Liver (tissue), 9 donors: ENCODE data around the gene ANKRD6. TPM values are rescaled to one million over a fixed set of nuclear protein-coding genes. Genes with fewer than 3 reads are reported as not detected.

ENCODE experiments used
- DNase-seq: peaks from one replicate; pipeline ENCODE4 v3.0.0-alpha.2; 2017; ENCODE audit warnings: low spot score
- H3K27ac ChIP-seq, 2 donors: one replicate each; pipeline ENCODE4 v1.7.0; 2013; ENCODE audit warnings: inconsistent platforms in 2 of 2, low read length in 2 of 2, control low read depth in 1 of 2, low read depth in 1 of 2, mild to moderate bottlenecking in 1 of 2
- H3K27me3 ChIP-seq, 4 donors: one replicate each; pipeline versions ENCODE4 v1.6.1 to v1.7.0; 2013; ENCODE audit warnings: low read length in 3 of 4, inconsistent platforms in 1 of 4, mild to moderate bottlenecking in 1 of 4, moderate library complexity in 1 of 4; ENCODE audit not compliant: control insufficient read depth in 4 of 4, insufficient read depth in 4 of 4
- H3K36me3 ChIP-seq, 4 donors: one replicate each; pipeline versions ENCODE4 v1.6.1 to v1.7.0; 2013; ENCODE audit warnings: low read length in 3 of 4, mild to moderate bottlenecking in 3 of 4, low read depth in 1 of 4, moderate library complexity in 1 of 4; ENCODE audit not compliant: control insufficient read depth in 4 of 4, insufficient read depth in 3 of 4
- H3K4me1 ChIP-seq, 4 donors: one replicate each; pipeline versions ENCODE4 v1.6.1 to v1.7.0; 2013; ENCODE audit warnings: low read length in 3 of 4, mild to moderate bottlenecking in 3 of 4, moderate library complexity in 1 of 4; ENCODE audit not compliant: control insufficient read depth in 4 of 4, insufficient read depth in 4 of 4
- H3K4me3 ChIP-seq, 3 donors: one replicate each; pipeline versions ENCODE4 v1.6.1 to v1.7.0; 2013; ENCODE audit warnings: low read length in 3 of 3, control low read depth in 1 of 3, low read depth in 1 of 3, mild to moderate bottlenecking in 1 of 3
- H3K9ac ChIP-seq, 2 donors: one replicate each; pipeline ENCODE4 v1.7.0; 2013; ENCODE audit warnings: low read length in 2 of 2, mild to moderate bottlenecking in 2 of 2, moderate library complexity in 2 of 2, control low read depth in 1 of 2, low read depth in 1 of 2
- H3K9me3 ChIP-seq, 4 donors: one replicate each; pipeline versions ENCODE4 v1.6.1 to v1.7.0; 2013; ENCODE audit warnings: low read length in 3 of 4; ENCODE audit not compliant: control insufficient read depth in 4 of 4
- EGR1 ChIP-seq, 2 donors: IDR thresholded peaks; 2 replicates each; pipeline ENCODE4 v1.6.1; 2016 to 2018; ENCODE audit warnings: antibody characterized with exemption in 2 of 2, low read depth in 2 of 2
- FOXA1 ChIP-seq: IDR thresholded peaks from 2 replicates; pipeline ENCODE4 v1.6.1; 2016; ENCODE audit warnings: antibody characterized with exemption
- FOXA2 ChIP-seq: IDR thresholded peaks from 2 replicates; pipeline ENCODE4 v1.6.1; 2016; ENCODE audit warnings: antibody characterized with exemption
- GABPA ChIP-seq, 2 donors: IDR thresholded peaks in 1 of 2; conservative IDR thresholded peaks in 1 of 2; 2 replicates each; pipeline ENCODE4 v1.6.1; 2016; ENCODE audit warnings: antibody characterized with exemption in 2 of 2, mild to moderate bottlenecking in 1 of 2, moderate library complexity in 1 of 2
- HNF4A ChIP-seq, 2 donors: conservative IDR thresholded peaks; 2 replicates each; pipeline ENCODE4 v1.6.1; 2016; ENCODE audit warnings: antibody characterized with exemption in 2 of 2, mild to moderate bottlenecking in 2 of 2
- HNF4G ChIP-seq: IDR thresholded peaks from 2 replicates; pipeline ENCODE4 v1.6.1; 2016; ENCODE audit warnings: antibody characterized with exemption
- JUND ChIP-seq, 2 donors: IDR thresholded peaks; 2 replicates each; pipeline ENCODE4 v1.6.1; 2016; ENCODE audit warnings: antibody characterized with exemption in 2 of 2
- NR2F2 ChIP-seq: IDR thresholded peaks from 2 replicates; pipeline ENCODE4 v1.6.1; 2016; ENCODE audit warnings: antibody characterized with exemption
- RAD21 ChIP-seq, 2 donors: IDR thresholded peaks; 2 replicates each; pipeline ENCODE4 v1.6.1; 2016; ENCODE audit warnings: antibody characterized with exemption in 2 of 2, mild to moderate bottlenecking in 2 of 2
- RXRA ChIP-seq, 2 donors: IDR thresholded peaks; 2 replicates each; pipeline ENCODE4 v1.6.1; 2017 to 2018; ENCODE audit warnings: antibody characterized with exemption in 2 of 2, mild to moderate bottlenecking in 1 of 2
- SP1 ChIP-seq: IDR thresholded peaks from 2 replicates; pipeline ENCODE4 v1.6.1; 2018; ENCODE audit warnings: antibody characterized with exemption, mild to moderate bottlenecking
- TAF1 ChIP-seq: conservative IDR thresholded peaks from 2 replicates; pipeline ENCODE4 v1.6.1; 2016; ENCODE audit warnings: antibody characterized with exemption, mild to moderate bottlenecking
- YY1 ChIP-seq: IDR thresholded peaks from 2 replicates; pipeline ENCODE4 v1.6.1; 2016; ENCODE audit warnings: antibody characterized with exemption, mild to moderate bottlenecking
- WGBS: extraction: QIAGEN DNeasy Blood & Tissue Kit; methylation state at CpG from one replicate; pipeline ENCODE4 v1.1.7; 2013; 5-methylcytosine and 5-hydroxymethylcytosine counted together
- polyA plus RNA-seq, 2 donors: library from polyadenylated mRNA; stranded (reverse) in 1 of 2; unstranded in 1 of 2; fragments of 200-250 nt in 1 of 2; fragments of >200 nt in 1 of 2; fragmentation: Nextera tagmentation in 1 of 2; extraction: Ambion mirVana in 1 of 2; gene quantifications; one replicate each; pipeline versions ENCODE4 v1.2.1 to v1.2.3, GENCODE V29; 2013 to 2015
- total RNA-seq, 2 donors: library from RNA; depleted of rRNA; stranded (reverse); fragments of >200 nt; gene quantifications; one replicate each; pipeline ENCODE4 v1.2.3, GENCODE V29; 2014
- TF ChIP-seq, protein P1 (sequence below): IDR thresholded peaks from 2 replicates; pipeline ENCODE4 v1.6.1; 2016; ENCODE audit warnings: antibody characterized with exemption
- TF ChIP-seq, protein P2 (sequence below): IDR thresholded peaks from 2 replicates; pipeline ENCODE4 v1.6.1; 2016; ENCODE audit warnings: antibody characterized with exemption, mild to moderate bottlenecking
- TF ChIP-seq, protein P3 (sequence below): fragments of 150-350 bp; IDR thresholded peaks from 2 replicates; pipeline ENCODE4 v1.5.1; 2017; ENCODE audit warnings: improper control_type of control experiment, low read depth, low read length; ENCODE audit not compliant: missing input control
- TF ChIP-seq, protein P4 (sequence below): IDR thresholded peaks from 2 replicates; pipeline ENCODE4 v1.6.1; 2016; ENCODE audit warnings: antibody characterized with exemption
- TF ChIP-seq, protein P5 (sequence below): IDR thresholded peaks from 2 replicates; pipeline ENCODE4 v1.6.1; 2016; ENCODE audit warnings: antibody characterized with exemption
- donor health status: healthy.
- donor health status: healthy.
- donor health status: healthy.
- donor health status: healthy.
- donor health status: healthy.

The ANKRD6 gene
- total and polyA plus RNA-seq, 4 donors, result 2.9 to 9.2 (median 3.8) TPM

DNA sequence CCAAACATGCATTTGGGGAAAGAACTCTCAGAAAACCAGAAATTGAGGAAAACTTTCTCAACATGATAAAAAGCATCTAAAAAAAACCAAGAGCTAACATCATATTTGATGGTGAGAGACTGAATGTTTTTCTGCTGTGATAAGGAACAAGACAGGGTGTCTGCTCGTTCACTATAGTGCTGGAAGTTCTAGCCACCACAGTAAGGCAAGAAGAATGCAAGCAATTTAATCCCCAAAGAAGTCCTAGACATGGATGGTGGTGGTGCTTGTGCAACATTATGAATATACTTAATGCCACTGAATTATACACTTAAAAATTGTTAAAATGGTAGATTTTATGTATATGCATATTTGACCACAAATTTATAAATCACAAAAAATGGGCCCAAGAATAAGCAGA is 152.2 kb downstream of the ANKRD6 start:
- Histone ChIP-seq H3K9me3 (no peaks in the 10 kb centered on the region), H3K4me1 (no peaks in the 10 kb centered on the region)
- 87% methylated on average over 1 of the region's 1 CpG for WGBS

More for the DNA sequence above, 152.2 kb downstream of the ANKRD6 start:
- Histone ChIP-seq H3K27me3 (no peaks in the 10 kb centered on the region), H3K9ac (no peak overlapping the region), H3K4me3 (no peak overlapping the region), H3K36me3 (no peaks in the 10 kb centered on the region), H3K27ac (no peak overlapping the region)
- DNase-seq, result no peak
- TF ChIP-seq HNF4A (conservative IDR thresholded peaks at IDR 0.05) (no peak), FOXA2 (no peak), HNF4G (no peak), TAF1 (no peak), FOXA1 (no peak), JUND (IDR thresholded peaks at IDR 0.05) (no peak), RXRA (IDR thresholded peaks at IDR 0.05) (no peak), EGR1 (IDR thresholded peaks at IDR 0.05; ENCODE audit: low read depth in 2 of 2) (no peak), YY1 (no peak), RAD21 (IDR thresholded peaks at IDR 0.05) (no peak), GABPA (IDR thresholded peaks at IDR 0.05 in 1 of 2, conservative IDR thresholded peaks at IDR 0.05 in 1 of 2) (no peak), NR2F2 (no peak), SP1 (no peak)
- TF ChIP-seq, protein P1, sequence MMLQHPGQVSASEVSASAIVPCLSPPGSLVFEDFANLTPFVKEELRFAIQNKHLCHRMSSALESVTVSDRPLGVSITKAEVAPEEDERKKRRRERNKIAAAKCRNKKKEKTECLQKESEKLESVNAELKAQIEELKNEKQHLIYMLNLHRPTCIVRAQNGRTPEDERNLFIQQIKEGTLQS, result no peak
- TF ChIP-seq, protein P2, sequence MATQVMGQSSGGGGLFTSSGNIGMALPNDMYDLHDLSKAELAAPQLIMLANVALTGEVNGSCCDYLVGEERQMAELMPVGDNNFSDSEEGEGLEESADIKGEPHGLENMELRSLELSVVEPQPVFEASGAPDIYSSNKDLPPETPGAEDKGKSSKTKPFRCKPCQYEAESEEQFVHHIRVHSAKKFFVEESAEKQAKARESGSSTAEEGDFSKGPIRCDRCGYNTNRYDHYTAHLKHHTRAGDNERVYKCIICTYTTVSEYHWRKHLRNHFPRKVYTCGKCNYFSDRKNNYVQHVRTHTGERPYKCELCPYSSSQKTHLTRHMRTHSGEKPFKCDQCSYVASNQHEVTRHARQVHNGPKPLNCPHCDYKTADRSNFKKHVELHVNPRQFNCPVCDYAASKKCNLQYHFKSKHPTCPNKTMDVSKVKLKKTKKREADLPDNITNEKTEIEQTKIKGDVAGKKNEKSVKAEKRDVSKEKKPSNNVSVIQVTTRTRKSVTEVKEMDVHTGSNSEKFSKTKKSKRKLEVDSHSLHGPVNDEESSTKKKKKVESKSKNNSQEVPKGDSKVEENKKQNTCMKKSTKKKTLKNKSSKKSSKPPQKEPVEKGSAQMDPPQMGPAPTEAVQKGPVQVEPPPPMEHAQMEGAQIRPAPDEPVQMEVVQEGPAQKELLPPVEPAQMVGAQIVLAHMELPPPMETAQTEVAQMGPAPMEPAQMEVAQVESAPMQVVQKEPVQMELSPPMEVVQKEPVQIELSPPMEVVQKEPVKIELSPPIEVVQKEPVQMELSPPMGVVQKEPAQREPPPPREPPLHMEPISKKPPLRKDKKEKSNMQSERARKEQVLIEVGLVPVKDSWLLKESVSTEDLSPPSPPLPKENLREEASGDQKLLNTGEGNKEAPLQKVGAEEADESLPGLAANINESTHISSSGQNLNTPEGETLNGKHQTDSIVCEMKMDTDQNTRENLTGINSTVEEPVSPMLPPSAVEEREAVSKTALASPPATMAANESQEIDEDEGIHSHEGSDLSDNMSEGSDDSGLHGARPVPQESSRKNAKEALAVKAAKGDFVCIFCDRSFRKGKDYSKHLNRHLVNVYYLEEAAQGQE, result no peak
- TF ChIP-seq, protein P3, sequence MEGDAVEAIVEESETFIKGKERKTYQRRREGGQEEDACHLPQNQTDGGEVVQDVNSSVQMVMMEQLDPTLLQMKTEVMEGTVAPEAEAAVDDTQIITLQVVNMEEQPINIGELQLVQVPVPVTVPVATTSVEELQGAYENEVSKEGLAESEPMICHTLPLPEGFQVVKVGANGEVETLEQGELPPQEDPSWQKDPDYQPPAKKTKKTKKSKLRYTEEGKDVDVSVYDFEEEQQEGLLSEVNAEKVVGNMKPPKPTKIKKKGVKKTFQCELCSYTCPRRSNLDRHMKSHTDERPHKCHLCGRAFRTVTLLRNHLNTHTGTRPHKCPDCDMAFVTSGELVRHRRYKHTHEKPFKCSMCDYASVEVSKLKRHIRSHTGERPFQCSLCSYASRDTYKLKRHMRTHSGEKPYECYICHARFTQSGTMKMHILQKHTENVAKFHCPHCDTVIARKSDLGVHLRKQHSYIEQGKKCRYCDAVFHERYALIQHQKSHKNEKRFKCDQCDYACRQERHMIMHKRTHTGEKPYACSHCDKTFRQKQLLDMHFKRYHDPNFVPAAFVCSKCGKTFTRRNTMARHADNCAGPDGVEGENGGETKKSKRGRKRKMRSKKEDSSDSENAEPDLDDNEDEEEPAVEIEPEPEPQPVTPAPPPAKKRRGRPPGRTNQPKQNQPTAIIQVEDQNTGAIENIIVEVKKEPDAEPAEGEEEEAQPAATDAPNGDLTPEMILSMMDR, result no peak
- TF ChIP-seq, protein P4, sequence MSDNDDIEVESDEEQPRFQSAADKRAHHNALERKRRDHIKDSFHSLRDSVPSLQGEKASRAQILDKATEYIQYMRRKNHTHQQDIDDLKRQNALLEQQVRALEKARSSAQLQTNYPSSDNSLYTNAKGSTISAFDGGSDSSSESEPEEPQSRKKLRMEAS, result no peak
- TF ChIP-seq, protein P5, sequence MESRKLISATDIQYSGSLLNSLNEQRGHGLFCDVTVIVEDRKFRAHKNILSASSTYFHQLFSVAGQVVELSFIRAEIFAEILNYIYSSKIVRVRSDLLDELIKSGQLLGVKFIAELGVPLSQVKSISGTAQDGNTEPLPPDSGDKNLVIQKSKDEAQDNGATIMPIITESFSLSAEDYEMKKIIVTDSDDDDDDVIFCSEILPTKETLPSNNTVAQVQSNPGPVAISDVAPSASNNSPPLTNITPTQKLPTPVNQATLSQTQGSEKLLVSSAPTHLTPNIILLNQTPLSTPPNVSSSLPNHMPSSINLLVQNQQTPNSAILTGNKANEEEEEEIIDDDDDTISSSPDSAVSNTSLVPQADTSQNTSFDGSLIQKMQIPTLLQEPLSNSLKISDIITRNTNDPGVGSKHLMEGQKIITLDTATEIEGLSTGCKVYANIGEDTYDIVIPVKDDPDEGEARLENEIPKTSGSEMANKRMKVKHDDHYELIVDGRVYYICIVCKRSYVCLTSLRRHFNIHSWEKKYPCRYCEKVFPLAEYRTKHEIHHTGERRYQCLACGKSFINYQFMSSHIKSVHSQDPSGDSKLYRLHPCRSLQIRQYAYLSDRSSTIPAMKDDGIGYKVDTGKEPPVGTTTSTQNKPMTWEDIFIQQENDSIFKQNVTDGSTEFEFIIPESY, result no peak
